HG03097 (cell line): Measurements from ENCODE around the gene TPRN.

Source experiments
- ATAC-seq: cut with Tn5 transposase; IDR thresholded peaks from one replicate; pipeline ENCODE4 v1.9.1; 2021; ENCODE audit not compliant: unreplicated experiment, low FRiP score

The TPRN gene

GRCh38 chr9:137191245-137191644 is 9.3 kb downstream of the TPRN start:
- no peak for ATAC-seq

GRCh38 chr9:137190315-137190856 is 10.2 kb downstream of the TPRN start:
- no peak for ATAC-seq

GRCh38 chr9:137189297-137190295 is 10.9 kb downstream of the TPRN start:
- ATAC-seq = no peak

- peak; percentile 68 for ATAC-seq
These were observed 11.8 kb downstream of the TPRN start, which contains the start of the genes ANAPC2 and SSNA1 for GRCh38 chr9:137188490-137189296. Gene ANAPC2 (minus strand): TSS chr9:137188560. CDS start chr9:137188532, 28 bp downstream. Gene SSNA1 (plus strand): TSS chr9:137188676. CDS start chr9:137188727, 51 bp downstream.

GRCh38 chr9:137188086-137188489 is 12.5 kb downstream of the TPRN start:
- no peak for ATAC-seq

- ATAC-seq = no peak
These were observed 13.2 kb downstream of the TPRN start for GRCh38 chr9:137187386-137187785.

GRCh38 chr9:137186385-137186784 is 14.2 kb downstream of the TPRN start:
- no peak for ATAC-seq

GRCh38 chr9:137185921-137186320 is 14.6 kb downstream of the TPRN start:
- no peak for ATAC-seq

GRCh38 chr9:137184881-137185660 is 15.5 kb downstream of the TPRN start:
- ATAC-seq = no peak

- ATAC-seq = no peak
These were observed 16.5 kb downstream of the TPRN start for GRCh38 chr9:137183980-137184595.

GRCh38 chr9:137182836-137183235 is 17.7 kb downstream of the TPRN start:
- no peak for ATAC-seq

GRCh38 chr9:137181680-137182079 is 18.9 kb downstream of the TPRN start:
- ATAC-seq = no peak

- no peak for ATAC-seq
These were observed 20.1 kb downstream of the TPRN start for GRCh38 chr9:137180491-137180890.

- ATAC-seq = no peak
These were observed 20.8 kb downstream of the TPRN start for GRCh38 chr9:137179761-137180160.

- ATAC-seq = no peak
These were observed 21.5 kb downstream of the TPRN start for GRCh38 chr9:137178939-137179630.

GRCh38 chr9:137178201-137178938 is 22.2 kb downstream of the TPRN start:
- ATAC-seq = no peak

GRCh38 chr9:137176302-137177182 is 24.0 kb downstream of the TPRN start:
- no peak for ATAC-seq
